IPS DF 6.9 (cell line): Measurements from ENCODE around the gene PROM1.

Experiments used
- DNase-seq: peaks from one replicate; pipeline ENCODE4 v3.0.0-alpha.2; 2013; ENCODE audit warnings: low read depth, low spot score
- H3K27ac ChIP-seq: one replicate; pipeline ENCODE4 v1.5.1; 2013; ENCODE audit warnings: low read length, control low read depth
- H3K27me3 ChIP-seq: 2 replicates; pipeline ENCODE4 v1.6.1; 2013; ENCODE audit warnings: mild to moderate bottlenecking, low read length; ENCODE audit not compliant: control insufficient read depth, insufficient read depth
- H3K36me3 ChIP-seq: 2 replicates; pipeline ENCODE4 v1.6.1; 2013; ENCODE audit warnings: low read length; ENCODE audit not compliant: control insufficient read depth, insufficient read depth
- H3K4me1 ChIP-seq: 2 replicates; pipeline ENCODE4 v1.6.1; 2013; ENCODE audit warnings: low read length; ENCODE audit not compliant: control insufficient read depth, insufficient read depth
- H3K4me3 ChIP-seq: 2 replicates; pipeline ENCODE4 v1.5.1; 2013; ENCODE audit warnings: mild to moderate bottlenecking, low read length
- H3K9me3 ChIP-seq: 2 replicates; pipeline ENCODE4 v1.6.1; 2013; ENCODE audit warnings: low read length, inconsistent platforms; ENCODE audit not compliant: control insufficient read depth, insufficient read depth
- WGBS: extraction: QIAGEN DNeasy Blood & Tissue Kit; methylation state at CpG from one replicate; pipeline ENCODE4 v1.1.7; 2013; ENCODE audit warnings: mixed read lengths, missing lambda C conversion rate; ENCODE audit not compliant: insufficient read length, insufficient coverage; 5-methylcytosine and 5-hydroxymethylcytosine counted together

Gene PROM1

GRCh38 chr4:16029886-16030285 is 53.9 kb downstream of the PROM1 start:
- no peak for DNase-seq
- H3K27ac ChIP-seq, result no peak overlapping the region
- H3K4me1 ChIP-seq, result peaks cover 7% of the 10 kb centered on the region
- no CpG with 5 or more reads among the region's 1 CpG for WGBS
- no peaks in the 10 kb centered on the region for H3K36me3 ChIP-seq
- H3K9me3 ChIP-seq, result no peaks in the 10 kb centered on the region; the same call in 1 of the 2 replicates
- H3K4me3 ChIP-seq, result no peak overlapping the region
- no peaks in the 10 kb centered on the region for H3K27me3 ChIP-seq

DNA sequence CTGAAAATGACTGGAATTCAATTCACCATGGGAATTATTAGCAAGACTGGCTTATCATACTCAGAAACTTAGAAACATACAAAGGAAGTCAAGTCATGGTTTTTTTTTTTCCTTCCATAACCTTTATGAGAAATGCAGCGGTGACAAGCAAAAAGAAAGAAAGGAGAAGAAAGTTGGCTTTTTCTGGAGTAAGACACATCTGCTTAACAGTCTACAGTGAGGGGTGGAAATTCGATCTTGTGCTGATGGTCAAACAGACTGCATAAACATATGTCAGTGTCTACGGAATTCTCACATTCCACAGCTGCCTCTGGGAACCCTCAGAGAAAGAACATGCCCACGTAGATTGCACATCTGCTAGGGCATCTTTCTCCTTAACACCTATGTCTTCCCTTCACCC is 54.6 kb downstream of the PROM1 start:
- Histone ChIP-seq H3K36me3 (peaks cover 3% of the 10 kb centered on the region; the same call in 1 of the 2 replicates), H3K27me3 (no peaks in the 10 kb centered on the region), H3K4me3 (no peak overlapping the region), H3K4me1 (peaks cover 4% of the 10 kb centered on the region), H3K27ac (no peak overlapping the region), H3K9me3 (no peaks in the 10 kb centered on the region; the same call in 1 of the 2 replicates)
- no CpG with 5 or more reads among the region's 4 CpGs for WGBS
- no peak for DNase-seq

- no peaks in the 10 kb centered on the region for H3K27me3 ChIP-seq
- H3K36me3 ChIP-seq, result peaks cover 10% of the 10 kb centered on the region; the same call in 1 of the 2 replicates
- 100% methylated on average over 2 of the region's 4 CpGs for WGBS
Measured at GRCh38 chr4:16027626-16028025, 56.2 kb downstream of the PROM1 start.

DNA sequence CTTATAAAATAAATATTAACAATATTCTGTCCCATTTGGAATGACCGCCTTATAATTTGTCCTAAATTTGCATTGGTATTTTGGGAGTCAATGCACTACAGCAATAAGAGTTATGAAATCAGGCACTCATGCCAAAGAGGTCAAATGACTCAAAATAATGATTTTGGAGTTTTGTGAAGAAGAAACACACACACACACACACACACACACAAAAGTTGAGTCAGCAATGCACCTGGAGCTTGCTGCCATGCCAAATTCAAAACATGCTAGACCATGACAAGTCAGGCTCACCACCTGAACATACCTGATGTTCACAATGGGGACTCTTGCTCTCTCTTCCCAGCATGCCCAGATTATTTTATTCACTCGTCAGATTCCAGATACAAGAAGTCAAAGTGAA is 56.7 kb downstream of the PROM1 start:
- Histone ChIP-seq H3K27me3 (no peaks in the 10 kb centered on the region), H3K4me3 (no peak overlapping the region), H3K4me1 (no peaks in the 10 kb centered on the region; the same call in 1 of the 2 replicates), H3K9me3 (no peaks in the 10 kb centered on the region), H3K36me3 (peaks cover 11% of the 10 kb centered on the region; the same call in 1 of the 2 replicates), H3K27ac (no peak overlapping the region)
- no CpG with 5 or more reads among the region's 2 CpGs for WGBS
- DNase-seq, result no peak

More at GRCh38 chr4:16027626-16028025, 56.2 kb downstream of the PROM1 start:
- peaks cover 3% of the 10 kb centered on the region for H3K4me1 ChIP-seq
- no peak for DNase-seq
- H3K27ac ChIP-seq, result no peak overlapping the region
- H3K4me3 ChIP-seq, result no peak overlapping the region
- no peaks in the 10 kb centered on the region for H3K9me3 ChIP-seq

- WGBS, result no CpG with 5 or more reads among the region's 5 CpGs
- no peak for DNase-seq
- Histone ChIP-seq H3K27ac (no peak overlapping the region), H3K36me3 (peaks cover 16% of the 10 kb centered on the region; the same call in 1 of the 2 replicates), H3K4me3 (no peak overlapping the region), H3K27me3 (no peaks in the 10 kb centered on the region), H3K9me3 (no peaks in the 10 kb centered on the region), H3K4me1 (no peaks in the 10 kb centered on the region; the same call in 1 of the 2 replicates)
Measured at GRCh38 chr4:16026160-16026761, 57.6 kb downstream of the PROM1 start.

GRCh38 chr4:16025268-16025667 is 58.6 kb downstream of the PROM1 start:
- Histone ChIP-seq H3K9me3 (no peaks in the 10 kb centered on the region), H3K4me1 (no peaks in the 10 kb centered on the region), H3K36me3 (peaks cover 16% of the 10 kb centered on the region; the same call in 1 of the 2 replicates), H3K27ac (no peak overlapping the region), H3K4me3 (no peak overlapping the region), H3K27me3 (no peaks in the 10 kb centered on the region)
- no CpG with 5 or more reads among the region's 5 CpGs for WGBS
- no peak for DNase-seq

DNA sequence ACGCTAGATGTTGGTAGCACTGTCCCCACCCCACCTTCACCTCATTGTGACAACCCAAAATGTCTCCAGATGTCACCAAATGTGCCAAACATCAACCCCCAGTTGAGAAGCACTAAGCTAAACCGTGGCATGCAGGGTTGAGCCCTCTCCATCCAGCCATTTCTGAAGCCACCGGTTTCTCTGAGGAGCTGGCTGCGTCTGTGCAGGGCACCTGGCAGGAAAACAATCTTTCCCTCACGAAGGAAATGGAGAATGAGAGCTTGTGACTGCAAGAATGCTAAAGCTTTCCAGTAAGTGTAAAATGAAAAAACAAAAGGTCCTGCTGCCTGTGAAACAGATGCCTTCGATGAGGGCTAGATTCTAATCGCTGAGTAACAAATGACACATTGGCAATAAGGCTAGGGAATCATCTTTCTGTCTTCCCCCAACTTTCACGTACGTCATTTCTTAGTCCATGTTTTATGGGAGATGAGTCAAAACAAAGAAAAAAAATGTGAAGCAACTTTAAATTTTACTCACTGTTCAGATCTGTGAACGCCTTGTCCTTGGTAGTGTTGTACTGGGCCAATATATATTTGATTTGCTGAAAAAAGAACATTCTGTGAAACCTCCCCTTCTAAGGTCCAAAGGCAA is 59.9 kb downstream of the PROM1 start:
- Histone ChIP-seq H3K36me3 (peaks cover 16% of the 10 kb centered on the region; the same call in 1 of the 2 replicates), H3K4me1 (no peaks in the 10 kb centered on the region)

DNA sequence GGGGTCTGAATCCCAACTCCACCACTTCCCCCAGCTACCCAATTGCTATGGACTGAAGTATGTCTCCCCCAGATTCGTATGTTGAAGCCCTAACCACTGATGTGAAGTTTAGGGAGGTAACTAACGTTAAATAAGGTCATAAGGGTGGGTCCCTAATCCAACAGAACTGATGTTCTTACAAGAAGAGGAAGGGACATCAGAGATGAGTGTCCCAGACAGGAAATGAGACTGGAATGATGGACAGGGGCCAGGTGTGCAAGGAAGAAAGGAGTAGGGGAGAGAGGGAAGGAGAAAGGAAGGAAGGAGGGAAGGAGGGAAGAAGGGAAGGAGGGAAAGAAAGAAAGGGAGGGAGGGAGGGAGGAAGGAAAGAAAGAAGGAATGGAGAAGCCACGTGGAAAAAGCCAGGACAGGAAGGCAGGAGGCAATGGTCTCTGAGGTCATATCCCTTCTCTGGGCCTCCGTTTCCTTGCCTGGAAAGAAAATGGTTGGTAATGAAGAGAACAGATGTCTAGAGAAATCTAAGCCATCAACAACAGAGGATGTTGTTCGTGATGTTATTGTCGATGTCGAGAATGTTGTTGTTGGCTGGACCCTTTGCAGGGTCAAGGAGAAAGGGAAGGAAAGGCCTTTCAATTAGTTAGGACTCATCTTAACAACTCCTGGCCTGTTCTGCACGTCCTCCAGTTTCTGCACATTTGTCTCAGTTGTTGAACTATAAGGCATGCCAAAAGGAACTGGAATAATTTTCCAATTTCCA is 61.8 kb downstream of the PROM1 start:
- Histone ChIP-seq H3K27me3 (no peaks in the 10 kb centered on the region), H3K4me1 (no peaks in the 10 kb centered on the region)

More for the DNA sequence above, 59.9 kb downstream of the PROM1 start:
- Histone ChIP-seq H3K4me3 (no peak overlapping the region), H3K27ac (no peak overlapping the region), H3K9me3 (no peaks in the 10 kb centered on the region), H3K27me3 (no peaks in the 10 kb centered on the region)
- no CpG with 5 or more reads among the region's 10 CpGs for WGBS
- DNase-seq, result no peak

DNA sequence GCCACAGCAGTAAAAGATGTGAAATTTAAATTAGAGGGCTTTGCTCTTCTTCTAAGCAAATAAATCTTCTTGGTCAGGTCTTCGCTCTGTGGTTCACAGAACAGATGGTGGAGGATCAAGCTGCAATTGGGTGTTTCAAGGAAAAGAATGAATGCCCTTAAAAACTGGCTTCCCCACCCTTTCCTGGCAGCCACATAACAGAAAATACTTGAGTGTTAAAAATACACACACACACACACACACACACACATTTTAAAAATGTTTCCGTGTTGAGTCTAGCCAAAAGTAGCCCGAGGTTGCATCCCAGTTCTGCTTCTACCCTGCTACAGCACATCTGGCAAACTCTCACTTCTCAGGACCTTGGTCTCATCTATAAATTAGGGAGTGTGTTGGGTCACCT is 64.2 kb downstream of the PROM1 start:
- DNase-seq, result no peak
- Histone ChIP-seq H3K4me1 (no peaks in the 10 kb centered on the region), H3K9me3 (no peaks in the 10 kb centered on the region; the same call in 1 of the 2 replicates), H3K27ac (no peak overlapping the region), H3K4me3 (no peak overlapping the region), H3K36me3 (peaks cover 20% of the 10 kb centered on the region), H3K27me3 (no peaks in the 10 kb centered on the region)
- no CpG with 5 or more reads among the region's 3 CpGs for WGBS

More for the DNA sequence above, 61.8 kb downstream of the PROM1 start:
- H3K9me3 ChIP-seq, result no peaks in the 10 kb centered on the region; the same call in 1 of the 2 replicates
- no peak for DNase-seq
- 100% methylated on average over 2 of the region's 8 CpGs for WGBS
- peaks cover 20% of the 10 kb centered on the region for H3K36me3 ChIP-seq
- H3K4me3 ChIP-seq, result no peak overlapping the region
- no peak overlapping the region for H3K27ac ChIP-seq

- no peaks in the 10 kb centered on the region for H3K27me3 ChIP-seq
- H3K4me3 ChIP-seq, result no peak overlapping the region; the same call in 1 of the 2 replicates
- H3K36me3 ChIP-seq, result peaks cover 17% of the 10 kb centered on the region
- no peak for DNase-seq
- no peaks in the 10 kb centered on the region; the same call in 1 of the 2 replicates for H3K9me3 ChIP-seq
- no peak overlapping the region for H3K27ac ChIP-seq
- WGBS, result no CpG with 5 or more reads among the region's 4 CpGs
- H3K4me1 ChIP-seq, result no peaks in the 10 kb centered on the region
Measured at GRCh38 chr4:16018841-16019240, 65.0 kb downstream of the PROM1 start.
